ENCODE measurements around the gene PRKG1.

DNA sequence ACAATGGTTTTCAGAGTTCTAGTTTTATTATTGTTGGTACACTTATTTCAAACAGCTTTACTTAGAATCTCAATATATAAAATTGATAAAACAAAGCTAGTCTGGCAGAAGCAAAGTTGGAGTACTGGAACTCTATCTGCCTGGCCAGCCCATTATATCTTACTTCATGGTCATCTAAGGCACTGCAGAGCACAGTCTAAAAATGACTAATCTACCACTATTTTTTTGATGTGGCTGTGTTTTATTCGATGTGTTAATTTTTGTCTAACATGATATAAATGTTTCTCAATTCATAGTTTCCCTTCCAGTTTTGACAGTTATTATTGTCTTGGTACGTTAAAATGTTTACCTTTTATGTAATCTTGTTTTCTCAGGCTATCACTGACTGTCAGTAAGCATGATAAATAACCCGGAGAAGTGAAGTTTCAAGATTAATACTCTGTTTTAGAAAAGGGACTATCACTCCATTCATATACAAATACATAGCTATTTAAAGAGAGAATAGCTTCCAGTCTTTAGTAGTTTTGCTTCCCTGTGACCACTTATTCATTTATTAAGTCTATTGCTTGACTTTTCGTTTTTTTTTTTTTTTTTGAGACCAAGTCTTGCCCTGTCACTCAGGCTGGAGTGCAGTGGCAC is 685.7 kb downstream of the PRKG1 start:
- no peak for TF ChIP-seq POLR2A (IDR thresholded peaks at IDR 0.05)
- TF ChIP-seq, protein P1, sequence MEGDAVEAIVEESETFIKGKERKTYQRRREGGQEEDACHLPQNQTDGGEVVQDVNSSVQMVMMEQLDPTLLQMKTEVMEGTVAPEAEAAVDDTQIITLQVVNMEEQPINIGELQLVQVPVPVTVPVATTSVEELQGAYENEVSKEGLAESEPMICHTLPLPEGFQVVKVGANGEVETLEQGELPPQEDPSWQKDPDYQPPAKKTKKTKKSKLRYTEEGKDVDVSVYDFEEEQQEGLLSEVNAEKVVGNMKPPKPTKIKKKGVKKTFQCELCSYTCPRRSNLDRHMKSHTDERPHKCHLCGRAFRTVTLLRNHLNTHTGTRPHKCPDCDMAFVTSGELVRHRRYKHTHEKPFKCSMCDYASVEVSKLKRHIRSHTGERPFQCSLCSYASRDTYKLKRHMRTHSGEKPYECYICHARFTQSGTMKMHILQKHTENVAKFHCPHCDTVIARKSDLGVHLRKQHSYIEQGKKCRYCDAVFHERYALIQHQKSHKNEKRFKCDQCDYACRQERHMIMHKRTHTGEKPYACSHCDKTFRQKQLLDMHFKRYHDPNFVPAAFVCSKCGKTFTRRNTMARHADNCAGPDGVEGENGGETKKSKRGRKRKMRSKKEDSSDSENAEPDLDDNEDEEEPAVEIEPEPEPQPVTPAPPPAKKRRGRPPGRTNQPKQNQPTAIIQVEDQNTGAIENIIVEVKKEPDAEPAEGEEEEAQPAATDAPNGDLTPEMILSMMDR (IDR thresholded peaks at IDR 0.05): no peak
